ENCODE data around the gene RNU6-8.
A peak's percentile ranks its signal among the peaks of the same experiment; 100 is the strongest.

Gene RNU6-8

GRCh38 chr14:32205554-32205953, 2.5 kb upstream of the RNU6-8 start:
- DNase-seq (ENCODE audit: low read depth), result no peak

- no peak for DNase-seq (ENCODE audit: low read depth)
Measured at GRCh38 chr14:32203928-32204357, 874 bp upstream of the RNU6-8 start.

GRCh38 chr14:32202491-32202997, 525 bp downstream of the RNU6-8 start:
- DNase-seq (ENCODE audit: low read depth), result no peak

- DNase-seq (ENCODE audit: low read depth), result no peak
Measured at GRCh38 chr14:32201816-32202490, 1.1 kb downstream of the RNU6-8 start, which contains the start of gene RNU6-7. Gene RNU6-7, plus strand, starts transcription at chr14:32202045.

- DNase-seq (ENCODE audit: low read depth), result peak; percentile 46
Measured at GRCh38 chr14:32201193-32201815, 1.8 kb downstream of the RNU6-8 start.

- DNase-seq (ENCODE audit: low read depth), result no peak
Measured at GRCh38 chr14:32200368-32201192, 2.5 kb downstream of the RNU6-8 start.

GRCh38 chr14:32197919-32198318, 5.2 kb downstream of the RNU6-8 start:
- no peak for DNase-seq (ENCODE audit: low read depth)

GRCh38 chr14:32195636-32196035, 7.4 kb downstream of the RNU6-8 start:
- no peak for DNase-seq (ENCODE audit: low read depth)

- DNase-seq (ENCODE audit: low read depth), result no peak
Measured at GRCh38 chr14:32193532-32193931, 9.5 kb downstream of the RNU6-8 start.

GRCh38 chr14:32192712-32193373, 10.2 kb downstream of the RNU6-8 start:
- no peak for DNase-seq (ENCODE audit: low read depth)

GRCh38 chr14:32190673-32191072, 12.4 kb downstream of the RNU6-8 start:
- no peak for DNase-seq (ENCODE audit: low read depth)

GRCh38 chr14:32189811-32190210, 13.3 kb downstream of the RNU6-8 start:
- no peak for DNase-seq (ENCODE audit: low read depth)

- DNase-seq (ENCODE audit: low read depth), result no peak
Measured at GRCh38 chr14:32186248-32186647, 16.8 kb downstream of the RNU6-8 start.

- DNase-seq (ENCODE audit: low read depth), result no peak
Measured at GRCh38 chr14:32185097-32185496, 18.0 kb downstream of the RNU6-8 start.

GRCh38 chr14:32183151-32184058, 19.7 kb downstream of the RNU6-8 start:
- no peak for DNase-seq (ENCODE audit: low read depth)

GRCh38 chr14:32171469-32171868, 31.6 kb downstream of the RNU6-8 start:
- no peak for DNase-seq (ENCODE audit: low read depth)

- no peak for DNase-seq (ENCODE audit: low read depth)
Measured at GRCh38 chr14:32169191-32169590, 33.9 kb downstream of the RNU6-8 start.

- no peak for DNase-seq (ENCODE audit: low read depth)
Measured at GRCh38 chr14:32167907-32168306, 35.2 kb downstream of the RNU6-8 start.

- no peak for DNase-seq (ENCODE audit: low read depth)
Measured at GRCh38 chr14:32166924-32167323, 36.1 kb downstream of the RNU6-8 start.

GRCh38 chr14:32166029-32166428, 37.0 kb downstream of the RNU6-8 start:
- DNase-seq (ENCODE audit: low read depth), result no peak
